ENCODE measurements around the gene DBX2.
"Not testable (repeated sequence)": the region's sequence is repeated elsewhere in the genome, so short reads cannot be mapped to it uniquely, and the experiment has no call there.

DBX2 gene

GRCh38 chr12:45017916-45018315, 33.0 kb downstream of the DBX2 start:
- no peak for TF ChIP-seq Cebpa-rat (IDR thresholded peaks at IDR 0.05)
- Histone ChIP-seq H3K9ac (no peak overlapping the region), H3K4me1 (no peaks in the 10 kb centered on the region), H3K4me2 (no peak overlapping the region), H3K27ac (no peak overlapping the region), H3K27me3 (no peaks in the 10 kb centered on the region), H3K4me3 (no peak overlapping the region), H3K36me3 (no peaks in the 10 kb centered on the region), H3K9me3 (replicated peaks in 1 of 11) (peaks cover 0 to 16% (median 6%) of the 10 kb centered on the region in 11 experiments; a peak in 10 of 22 replicates), H4K20me1 (no peaks in the 10 kb centered on the region)

- Histone ChIP-seq H3K4me2 (no peak overlapping the region), H3K4me3 (no peak overlapping the region), H3K27me3 (no peaks in the 10 kb centered on the region), H3K27ac (no peak overlapping the region), H3K4me1 (no peaks in the 10 kb centered on the region), H3K9me3 (replicated peaks in 1 of 11) (0 out of 22 replicates have a peak, but pooled peaks cover 0 to 5% (median 0%) of the 10 kb centered on the region in 11 experiments), H4K20me1 (no peaks in the 10 kb centered on the region), H3K36me3 (no peaks in the 10 kb centered on the region), H3K9ac (no peak overlapping the region)
- TF ChIP-seq Cebpa-rat (IDR thresholded peaks at IDR 0.05) = no peak
These were observed 36.5 kb downstream of the DBX2 start for GRCh38 chr12:45014396-45014795.

- Histone ChIP-seq H3K4me2 (no peak overlapping the region), H3K9ac (no peak overlapping the region), H3K27ac (no peak overlapping the region), H3K4me1 (no peaks in the 10 kb centered on the region), H3K27me3 (no peaks in the 10 kb centered on the region), H4K20me1 (no peaks in the 10 kb centered on the region), H3K9me3 (replicated peaks in 1 of 11) (no peaks in the 10 kb centered on the region), H3K36me3 (no peaks in the 10 kb centered on the region), H3K4me3 (no peak overlapping the region)
- no peak for TF ChIP-seq Cebpa-rat (IDR thresholded peaks at IDR 0.05)
These were observed 38.1 kb downstream of the DBX2 start for GRCh38 chr12:45012749-45013148.

GRCh38 chr12:45010059-45010458, 40.8 kb downstream of the DBX2 start:
- no peaks in the 10 kb centered on the region for H3K9me3 ChIP-seq (replicated peaks in 1 of 11)
- no peaks in the 10 kb centered on the region for H3K27me3 ChIP-seq
- no peaks in the 10 kb centered on the region for H3K4me1 ChIP-seq
- H3K27ac ChIP-seq = no peak overlapping the region
- H4K20me1 ChIP-seq = no peaks in the 10 kb centered on the region
- no peak overlapping the region for H3K4me2 ChIP-seq
- no peak overlapping the region for H3K9ac ChIP-seq
- H3K4me3 ChIP-seq = no peak overlapping the region
- H3K36me3 ChIP-seq = no peaks in the 10 kb centered on the region
- no peak for TF ChIP-seq Cebpa-rat (IDR thresholded peaks at IDR 0.05)

GRCh38 chr12:45008211-45008610, 42.7 kb downstream of the DBX2 start:
- Histone ChIP-seq H3K36me3 (no peaks in the 10 kb centered on the region), H3K9me3 (replicated peaks in 1 of 11) (no peaks in the 10 kb centered on the region), H3K27ac (no peak overlapping the region), H3K4me1 (no peaks in the 10 kb centered on the region), H3K27me3 (no peaks in the 10 kb centered on the region), H3K4me3 (no peak overlapping the region), H3K9ac (no peak overlapping the region), H4K20me1 (no peaks in the 10 kb centered on the region), H3K4me2 (no peak overlapping the region)
- no peak for TF ChIP-seq Cebpa-rat (IDR thresholded peaks at IDR 0.05)

- no peak overlapping the region for H3K4me2 ChIP-seq
- H3K9me3 ChIP-seq (replicated peaks in 1 of 11) = peaks cover 0 to 6% (median 0%) of the 10 kb centered on the region in 11 experiments; a peak in 2 of 22 replicates
- H3K36me3 ChIP-seq = no peaks in the 10 kb centered on the region
- H3K27ac ChIP-seq = no peak overlapping the region
- no peaks in the 10 kb centered on the region for H3K4me1 ChIP-seq
- no peak overlapping the region for H3K9ac ChIP-seq
- H3K4me3 ChIP-seq = no peak overlapping the region
- no peaks in the 10 kb centered on the region for H4K20me1 ChIP-seq
- no peak for TF ChIP-seq Cebpa-rat (IDR thresholded peaks at IDR 0.05)
- no peaks in the 10 kb centered on the region for H3K27me3 ChIP-seq
These were observed 51.5 kb downstream of the DBX2 start for GRCh38 chr12:44999355-44999754.

GRCh38 chr12:44993161-44993560, 57.7 kb downstream of the DBX2 start:
- no peak overlapping the region for H3K27ac ChIP-seq
- peaks cover 0 to 6% (median 0%) of the 10 kb centered on the region in 11 experiments; a peak in 2 of 22 replicates for H3K9me3 ChIP-seq (replicated peaks in 1 of 11)
- no peak for TF ChIP-seq Cebpa-rat (IDR thresholded peaks at IDR 0.05)
- H3K27me3 ChIP-seq = no peaks in the 10 kb centered on the region
- no peak overlapping the region for H3K4me2 ChIP-seq
- no peaks in the 10 kb centered on the region for H3K36me3 ChIP-seq
- H3K4me1 ChIP-seq = no peaks in the 10 kb centered on the region
- no peak overlapping the region for H3K9ac ChIP-seq
- no peaks in the 10 kb centered on the region for H4K20me1 ChIP-seq
- no peak overlapping the region for H3K4me3 ChIP-seq

GRCh38 chr12:44984863-44985262, 66.0 kb downstream of the DBX2 start:
- not testable (repeated sequence) for H3K4me1 ChIP-seq; H3K4me3 ChIP-seq; H3K27ac ChIP-seq; H3K27me3 ChIP-seq; H3K36me3 ChIP-seq; H4K20me1 ChIP-seq; H3K9me3 ChIP-seq (replicated peaks in 1 of 11); H3K9ac ChIP-seq; H3K4me2 ChIP-seq

- no peaks in the 10 kb centered on the region for H4K20me1 ChIP-seq
- TF ChIP-seq Cebpa-rat (IDR thresholded peaks at IDR 0.05) = no peak
These were observed 71.0 kb downstream of the DBX2 start for GRCh38 chr12:44979918-44980317.

GRCh38 chr12:44976246-44976645, 74.7 kb downstream of the DBX2 start:
- no peak overlapping the region for H3K4me2 ChIP-seq
- 0 out of 22 replicates have a peak, but pooled peaks cover 0 to 4% (median 0%) of the 10 kb centered on the region in 11 experiments for H3K9me3 ChIP-seq (replicated peaks in 1 of 11)
- no peak overlapping the region for H3K9ac ChIP-seq
- no peaks in the 10 kb centered on the region for H4K20me1 ChIP-seq
- no peak for TF ChIP-seq Cebpa-rat (IDR thresholded peaks at IDR 0.05)
- no peak overlapping the region for H3K27ac ChIP-seq
- peaks cover 0 to 7% (median 5%) of the 10 kb centered on the region in 10 experiments; a peak in 10 of 20 replicates for H3K4me1 ChIP-seq
- no peak overlapping the region for H3K4me3 ChIP-seq
- no peaks in the 10 kb centered on the region for H3K36me3 ChIP-seq
- no peaks in the 10 kb centered on the region for H3K27me3 ChIP-seq

More at GRCh38 chr12:44979918-44980317, 71.0 kb downstream of the DBX2 start:
- Histone ChIP-seq H3K36me3 (no peaks in the 10 kb centered on the region), H3K4me1 (no peaks in the 10 kb centered on the region), H3K27me3 (no peaks in the 10 kb centered on the region), H3K4me2 (no peak overlapping the region), H3K9me3 (replicated peaks in 1 of 11) (no peaks in the 10 kb centered on the region), H3K4me3 (no peak overlapping the region), H3K9ac (no peak overlapping the region), H3K27ac (no peak overlapping the region)

Data from BLaER1 treated with 17β-estradiol and CSF1 and Interleukin-3, amounts not matched to agents 10 nM and 100 nM (cell line).